ENCODE data around the gene NPY4R. TPM values are rescaled to one million over a fixed set of nuclear protein-coding genes. Genes with fewer than 3 reads are reported as not detected.
"Not testable (repeated sequence)": the region's sequence is repeated elsewhere in the genome, so short reads cannot be mapped to it uniquely, and the experiment has no call there.

The NPY4R gene
- total RNA-seq, 2 donors from 2014 or later, result not detected

- H3K27ac Mint-ChIP-seq; H3K4me1 Mint-ChIP-seq; H3K9me3 Mint-ChIP-seq; ATAC-seq (replicated peaks); H3K36me3 Mint-ChIP-seq (ENCODE audit: low read depth); H3K27me3 Mint-ChIP-seq; H3K4me3 Mint-ChIP-seq: not testable (repeated sequence)
These were observed 24.8 kb downstream of the NPY4R start for GRCh38 chr10:46440942-46441341.

- not testable (repeated sequence) for H3K27me3 Mint-ChIP-seq; H3K27ac Mint-ChIP-seq; H3K9me3 Mint-ChIP-seq; H3K36me3 Mint-ChIP-seq (ENCODE audit: low read depth); H3K4me1 Mint-ChIP-seq; H3K4me3 Mint-ChIP-seq; ATAC-seq (replicated peaks)
These were observed 42.2 kb downstream of the NPY4R start for GRCh38 chr10:46423550-46423949.

GRCh38 chr10:46419570-46420379 lies 46.0 kb downstream of the NPY4R start:
- not testable (repeated sequence) for H3K36me3 Mint-ChIP-seq (ENCODE audit: low read depth); H3K4me1 Mint-ChIP-seq; H3K4me3 Mint-ChIP-seq; H3K27me3 Mint-ChIP-seq; H3K27ac Mint-ChIP-seq; ATAC-seq (replicated peaks); H3K9me3 Mint-ChIP-seq

GRCh38 chr10:46418283-46418682 lies 47.5 kb downstream of the NPY4R start:
- not testable (repeated sequence) for H3K9me3 Mint-ChIP-seq; ATAC-seq (replicated peaks); H3K4me3 Mint-ChIP-seq; H3K27me3 Mint-ChIP-seq; H3K36me3 Mint-ChIP-seq (ENCODE audit: low read depth); H3K4me1 Mint-ChIP-seq; H3K27ac Mint-ChIP-seq

GRCh38 chr10:46415291-46415690 lies 50.5 kb downstream of the NPY4R start:
- not testable (repeated sequence) for H3K9me3 Mint-ChIP-seq; ATAC-seq (replicated peaks); H3K27ac Mint-ChIP-seq; H3K36me3 Mint-ChIP-seq (ENCODE audit: low read depth); H3K27me3 Mint-ChIP-seq; H3K4me3 Mint-ChIP-seq; H3K4me1 Mint-ChIP-seq

- not testable (repeated sequence) for H3K9me3 Mint-ChIP-seq; H3K4me3 Mint-ChIP-seq; ATAC-seq (replicated peaks); H3K27me3 Mint-ChIP-seq; H3K36me3 Mint-ChIP-seq (ENCODE audit: low read depth); H3K4me1 Mint-ChIP-seq; H3K27ac Mint-ChIP-seq
These were observed 53.1 kb downstream of the NPY4R start for GRCh38 chr10:46412665-46413064.

- not testable (repeated sequence) for H3K27ac Mint-ChIP-seq; H3K27me3 Mint-ChIP-seq; H3K4me1 Mint-ChIP-seq; H3K4me3 Mint-ChIP-seq; ATAC-seq (replicated peaks); H3K36me3 Mint-ChIP-seq (ENCODE audit: low read depth); H3K9me3 Mint-ChIP-seq
These were observed 54.6 kb downstream of the NPY4R start for GRCh38 chr10:46411123-46411522.

Other genes with a start within 250 kb of the NPY4R start
- gene ANTXRL, start 179.0 kb downstream of the NPY4R start, total RNA-seq, result not detected
- not detected for gene ANXA8L1, start 90.2 kb downstream of the NPY4R start, total RNA-seq
- not detected for gene GPRIN2, start 90.7 kb upstream of the NPY4R start, total RNA-seq
- gene SYT15, start 113.2 kb upstream of the NPY4R start, total RNA-seq, result under 1 TPM; 0.37 to 0.56 TPM